HEK293 (cell line): ENCODE results near the gene COL24A1.

Experiments
- SETDB1 ChIP-seq: IDR thresholded peaks from one replicate; pipeline ENCODE4 v1.6.1; 2017; ENCODE audit warnings: mild to moderate bottlenecking, low read length, moderate library complexity, mixed read lengths; ENCODE audit not compliant: insufficient read length
- ZBTB26 ChIP-seq: fragments of 450-650 bp; formaldehyde crosslinking; optimal IDR thresholded peaks from 2 replicates; pipeline ENCODE3; 2016; ENCODE audit warnings: missing biosample characterization, mild to moderate bottlenecking, missing genetic modification characterization
- ZNF23 ChIP-seq: fragments of 450-650 bp; formaldehyde crosslinking; IDR thresholded peaks from 2 replicates; pipeline ENCODE4 v1.5.1; 2016; ENCODE audit warnings: missing biosample characterization, missing genetic modification characterization, borderline replicate concordance
- ZNF292 ChIP-seq: fragments of 450-650 bp; formaldehyde crosslinking; IDR thresholded peaks from 2 replicates; pipeline ENCODE4 v1.5.1; 2016; ENCODE audit warnings: low read depth, missing biosample characterization, missing genetic modification characterization, borderline replicate concordance
- ZNF670 ChIP-seq: fragments of 450-650 bp; formaldehyde crosslinking; IDR thresholded peaks from 2 replicates; pipeline ENCODE4 v1.5.1; 2016; ENCODE audit warnings: missing biosample characterization, missing genetic modification characterization, low read depth
- ZNF677 ChIP-seq: fragments of 450-650 bp; IDR thresholded peaks from 2 replicates; pipeline ENCODE4 v1.5.0; 2018; ENCODE audit warnings: missing biosample characterization, mild to moderate bottlenecking, missing genetic modification characterization, moderate library complexity
- TF ChIP-seq, protein P1 (sequence below): fragments of 450-650 bp; formaldehyde crosslinking; IDR thresholded peaks from 2 replicates; pipeline ENCODE4 v1.5.1; 2016; ENCODE audit warnings: missing biosample characterization, missing genetic modification characterization
- TF ChIP-seq, protein P2 (sequence below): sonication (generic); formaldehyde crosslinking; IDR thresholded peaks from 2 replicates; pipeline ENCODE4 v1.8.1; 2022; ENCODE audit warnings: mild to moderate bottlenecking, moderate library complexity, missing genetic modification reagents

DNA sequence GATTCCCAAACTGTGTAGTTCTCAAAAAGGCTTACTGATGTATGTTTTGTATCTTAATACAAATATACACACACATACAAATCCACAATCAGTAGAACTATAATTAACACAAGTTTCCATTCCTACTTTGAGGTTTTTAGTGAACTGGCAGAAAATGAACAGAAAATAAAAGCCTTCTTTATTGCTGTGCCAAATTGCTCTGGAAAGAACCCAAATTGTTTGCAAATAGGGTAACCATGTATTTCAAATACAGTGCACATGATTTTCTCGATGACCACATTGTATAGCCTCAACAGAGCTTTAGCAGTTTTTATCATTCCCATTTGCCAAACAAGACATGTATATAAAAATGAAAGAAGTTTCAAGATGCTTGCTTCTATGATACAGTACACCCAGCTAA is 173.3 kb downstream of the COL24A1 start:
- no peak for TF ChIP-seq SETDB1
- TF ChIP-seq, protein P1, sequence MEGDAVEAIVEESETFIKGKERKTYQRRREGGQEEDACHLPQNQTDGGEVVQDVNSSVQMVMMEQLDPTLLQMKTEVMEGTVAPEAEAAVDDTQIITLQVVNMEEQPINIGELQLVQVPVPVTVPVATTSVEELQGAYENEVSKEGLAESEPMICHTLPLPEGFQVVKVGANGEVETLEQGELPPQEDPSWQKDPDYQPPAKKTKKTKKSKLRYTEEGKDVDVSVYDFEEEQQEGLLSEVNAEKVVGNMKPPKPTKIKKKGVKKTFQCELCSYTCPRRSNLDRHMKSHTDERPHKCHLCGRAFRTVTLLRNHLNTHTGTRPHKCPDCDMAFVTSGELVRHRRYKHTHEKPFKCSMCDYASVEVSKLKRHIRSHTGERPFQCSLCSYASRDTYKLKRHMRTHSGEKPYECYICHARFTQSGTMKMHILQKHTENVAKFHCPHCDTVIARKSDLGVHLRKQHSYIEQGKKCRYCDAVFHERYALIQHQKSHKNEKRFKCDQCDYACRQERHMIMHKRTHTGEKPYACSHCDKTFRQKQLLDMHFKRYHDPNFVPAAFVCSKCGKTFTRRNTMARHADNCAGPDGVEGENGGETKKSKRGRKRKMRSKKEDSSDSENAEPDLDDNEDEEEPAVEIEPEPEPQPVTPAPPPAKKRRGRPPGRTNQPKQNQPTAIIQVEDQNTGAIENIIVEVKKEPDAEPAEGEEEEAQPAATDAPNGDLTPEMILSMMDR (tag by site-specific recombination), result no peak
- no peak for TF ChIP-seq ZNF677 (tag by site-specific recombination)
- TF ChIP-seq, protein P2, sequence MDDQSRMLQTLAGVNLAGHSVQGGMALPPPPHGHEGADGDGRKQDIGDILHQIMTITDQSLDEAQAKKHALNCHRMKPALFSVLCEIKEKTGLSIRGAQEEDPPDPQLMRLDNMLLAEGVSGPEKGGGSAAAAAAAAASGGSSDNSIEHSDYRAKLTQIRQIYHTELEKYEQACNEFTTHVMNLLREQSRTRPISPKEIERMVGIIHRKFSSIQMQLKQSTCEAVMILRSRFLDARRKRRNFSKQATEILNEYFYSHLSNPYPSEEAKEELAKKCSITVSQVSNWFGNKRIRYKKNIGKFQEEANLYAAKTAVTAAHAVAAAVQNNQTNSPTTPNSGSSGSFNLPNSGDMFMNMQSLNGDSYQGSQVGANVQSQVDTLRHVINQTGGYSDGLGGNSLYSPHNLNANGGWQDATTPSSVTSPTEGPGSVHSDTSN (CRISPR knock-in tag), result no peak
- TF ChIP-seq ZNF670, result no peak
- no peak for TF ChIP-seq ZBTB26 (tag by site-specific recombination)
- no peak for TF ChIP-seq ZNF23 (tag by site-specific recombination)
- TF ChIP-seq ZNF292, result no peak
